Activated CD8-positive, alpha-beta T cell treated with anti-CD3 and anti-CD28 coated beads for 36 hours (primary cell): ENCODE results near the gene CPEB3. TPM values are rescaled to one million over a fixed set of nuclear protein-coding genes. Genes with fewer than 3 reads are reported as not detected.

ENCODE experiments used
- ATAC-seq: fragments of 200-7000 bp; cut with Tn5 transposase; one replicate; pipeline ENCODE4 v1.10.0; 2021; ENCODE audit warnings: mild to moderate bottlenecking, moderate library complexity
- CTCF ChIA-PET: fragments of 350-600 bp; sonication (Branson Sonifier 250); formaldehyde crosslinking; loops from one replicate; lab custom pipeline; 2021; ENCODE audit warnings: antibody characterized with exemption; lab: Charles Lee
- POLR2A ChIA-PET: fragments of 350-600 bp; sonication (Branson Sonifier 250); formaldehyde crosslinking; loops from one replicate; lab custom pipeline; 2021; ENCODE audit warnings: antibody characterized with exemption; lab: Charles Lee
- DNase-seq: peaks from one replicate; pipeline ENCODE4 v3.0.0-alpha.2; 2020
- H3K27ac Mint-ChIP-seq: one replicate; pipeline ENCODE4 v1.8.0; 2021; ENCODE audit warnings: mild to moderate bottlenecking, mixed read lengths
- H3K27me3 Mint-ChIP-seq: one replicate; pipeline ENCODE4 v1.8.0; 2021; ENCODE audit warnings: mixed read lengths
- H3K36me3 Mint-ChIP-seq: one replicate; pipeline ENCODE4 v1.8.0; 2021; ENCODE audit warnings: low read depth, mixed read lengths
- H3K4me1 Mint-ChIP-seq: one replicate; pipeline ENCODE4 v1.8.0; 2021; ENCODE audit warnings: low read depth, mixed read lengths
- H3K4me3 Mint-ChIP-seq: one replicate; pipeline ENCODE4 v1.8.0; 2021; ENCODE audit warnings: mild to moderate bottlenecking, moderate library complexity, mixed read lengths
- H3K9me3 Mint-ChIP-seq: one replicate; pipeline ENCODE4 v1.8.0; 2021; ENCODE audit warnings: mixed read lengths
- intact Hi-C: fragments of 100-400 bp; cut with micrococcal nuclease; formaldehyde crosslinking; loops from one replicate; pipeline ENCODE4 v1.10.0; 2022
- total RNA-seq, 2 experiments: library from RNA; stranded (reverse); gene quantifications; one replicate each; pipeline ENCODE4 v1.2.3, GENCODE V29; 2021
- TF ChIP-seq, protein P1 (sequence below): fragments of 200-600 bp; IDR thresholded peaks from one replicate; pipeline ENCODE4 v1.8.0; 2022; ENCODE audit warnings: antibody characterized with exemption, mild to moderate bottlenecking

CPEB3 gene
- total RNA-seq, 2 experiments from 2014 or later = 1.8 to 2.2 TPM

DNA sequence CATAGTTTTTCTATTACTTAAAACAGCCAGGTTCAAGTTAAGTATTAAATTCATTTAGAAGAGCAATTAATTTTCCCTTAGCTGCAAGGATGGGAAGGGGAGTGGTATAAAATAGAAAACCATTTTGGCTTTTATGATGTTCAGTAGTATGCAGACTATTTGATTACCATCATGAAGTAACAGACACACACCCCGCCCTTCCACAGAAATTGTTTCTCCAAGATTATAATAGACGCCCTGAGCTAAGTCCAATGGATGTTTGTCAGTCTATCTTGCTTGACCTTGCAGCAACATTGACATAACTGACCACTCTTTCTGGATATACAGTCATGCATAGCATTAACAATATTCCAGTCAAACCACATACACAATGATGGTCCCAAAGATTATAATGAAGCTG is 42.3 kb downstream of the CPEB3 start:
- ATAC-seq = no peak
- TF ChIP-seq, protein P1, sequence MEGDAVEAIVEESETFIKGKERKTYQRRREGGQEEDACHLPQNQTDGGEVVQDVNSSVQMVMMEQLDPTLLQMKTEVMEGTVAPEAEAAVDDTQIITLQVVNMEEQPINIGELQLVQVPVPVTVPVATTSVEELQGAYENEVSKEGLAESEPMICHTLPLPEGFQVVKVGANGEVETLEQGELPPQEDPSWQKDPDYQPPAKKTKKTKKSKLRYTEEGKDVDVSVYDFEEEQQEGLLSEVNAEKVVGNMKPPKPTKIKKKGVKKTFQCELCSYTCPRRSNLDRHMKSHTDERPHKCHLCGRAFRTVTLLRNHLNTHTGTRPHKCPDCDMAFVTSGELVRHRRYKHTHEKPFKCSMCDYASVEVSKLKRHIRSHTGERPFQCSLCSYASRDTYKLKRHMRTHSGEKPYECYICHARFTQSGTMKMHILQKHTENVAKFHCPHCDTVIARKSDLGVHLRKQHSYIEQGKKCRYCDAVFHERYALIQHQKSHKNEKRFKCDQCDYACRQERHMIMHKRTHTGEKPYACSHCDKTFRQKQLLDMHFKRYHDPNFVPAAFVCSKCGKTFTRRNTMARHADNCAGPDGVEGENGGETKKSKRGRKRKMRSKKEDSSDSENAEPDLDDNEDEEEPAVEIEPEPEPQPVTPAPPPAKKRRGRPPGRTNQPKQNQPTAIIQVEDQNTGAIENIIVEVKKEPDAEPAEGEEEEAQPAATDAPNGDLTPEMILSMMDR = no peak
- no peak overlapping the region for H3K4me3 Mint-ChIP-seq
- H3K27ac Mint-ChIP-seq = no peak overlapping the region
- H3K4me1 Mint-ChIP-seq = peaks cover 3% of the 10 kb centered on the region
- no peaks in the 10 kb centered on the region for H3K36me3 Mint-ChIP-seq
- DNase-seq = no peak
- ChIA-PET CTCF (no interaction called here), POLR2A (no interaction called here)
- intact Hi-C loops = no loop called here
- no peaks in the 10 kb centered on the region for H3K9me3 Mint-ChIP-seq
- H3K27me3 Mint-ChIP-seq = no peaks in the 10 kb centered on the region

DNA sequence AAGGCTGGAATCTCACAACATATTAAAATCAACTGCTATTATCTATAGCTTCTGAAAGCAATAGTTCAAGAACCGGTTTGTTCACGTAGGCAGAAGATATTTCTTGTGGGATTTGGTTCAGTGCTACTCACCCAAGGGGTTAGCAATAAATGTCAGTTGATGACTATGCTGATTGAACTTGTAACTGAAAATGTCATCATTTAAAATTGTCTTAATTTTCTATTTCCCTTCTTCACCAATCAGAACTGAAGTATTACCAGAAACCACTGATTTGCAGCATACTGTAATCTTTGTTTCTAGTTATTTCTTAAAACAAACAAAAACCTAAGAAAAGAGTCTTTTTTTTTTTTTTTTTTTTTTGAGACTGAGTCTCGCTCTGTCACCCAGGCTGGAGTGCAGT is 46.1 kb downstream of the CPEB3 start:
- Mint-ChIP-seq H3K27ac (no peak overlapping the region), H3K4me1 (peaks cover 20% of the 10 kb centered on the region), H3K36me3 (peaks cover under 1% of the 10 kb centered on the region), H3K4me3 (no peak overlapping the region), H3K9me3 (no peaks in the 10 kb centered on the region), H3K27me3 (no peaks in the 10 kb centered on the region)
- ChIA-PET CTCF (no interaction called here), POLR2A (no interaction called here)
- DNase-seq (no peak), ATAC-seq (no peak)
- intact Hi-C loops = loop anchor here (5.0 kb wide), 1 partner anchor 48 kb away; the partner anchor contains the start of genes CPEB3 and MARCHF5
- TF ChIP-seq, protein P1 = no peak

DNA sequence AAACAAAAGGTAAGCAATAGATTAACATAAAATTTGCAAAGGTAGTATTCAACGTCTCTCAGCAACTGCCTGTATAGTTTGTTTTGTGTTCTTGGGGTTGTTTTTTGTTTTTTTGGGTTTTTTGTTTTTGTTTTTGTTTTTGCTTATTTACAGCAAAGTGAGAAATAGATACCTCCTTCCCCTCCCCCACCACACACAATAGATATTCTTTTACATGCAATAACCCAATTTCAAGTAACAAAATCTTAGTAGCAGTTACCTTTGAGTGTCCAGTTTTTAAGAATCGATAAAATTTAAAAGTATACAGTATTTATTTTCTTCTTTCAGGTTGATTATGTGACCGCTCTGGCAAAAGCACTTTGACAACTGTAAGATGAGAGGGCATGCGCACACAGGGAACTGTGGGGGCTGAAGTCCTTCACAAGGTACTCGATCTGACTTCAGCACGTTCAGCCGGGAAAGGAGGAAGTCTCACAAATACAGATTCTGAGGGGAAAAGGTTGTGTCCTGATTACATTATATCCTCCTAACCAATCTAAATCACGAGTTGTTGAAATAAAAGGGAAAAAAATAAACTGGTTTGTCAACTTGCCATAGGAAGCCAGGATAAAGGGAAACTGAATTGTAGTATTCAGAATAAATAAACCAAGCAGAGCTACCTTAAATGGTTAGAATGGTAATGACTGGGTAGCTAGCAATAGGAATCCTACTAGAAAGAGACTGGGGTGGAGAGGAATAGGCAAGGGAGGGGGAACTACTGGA is 47.8 kb downstream of the CPEB3 start:
- peaks cover 3% of the 10 kb centered on the region for H3K27me3 Mint-ChIP-seq
- ChIA-PET CTCF (interaction anchor here (1.0 to 1.8 kb wide), 4 partner anchors 14 to 49 kb away, joined by 3 to 6 read pairs (median 4); partner anchors contain the start of genes CPEB3 and MARCHF5), POLR2A (no interaction called here)
- intact Hi-C loops = loop anchor here (5.0 kb wide), 1 partner anchor 49 kb away; the partner anchor contains the start of genes CPEB3 and MARCHF5
- peak overlapping the region; percentile 63 for H3K4me3 Mint-ChIP-seq
- TF ChIP-seq, protein P1 = no peak
- no peaks in the 10 kb centered on the region for H3K9me3 Mint-ChIP-seq
- peak overlapping the region; percentile 46 for H3K27ac Mint-ChIP-seq
- peak; percentile 38 for ATAC-seq
- DNase-seq = peak; percentile 64
- H3K36me3 Mint-ChIP-seq = peaks cover 6% of the 10 kb centered on the region
- peaks cover 29% of the 10 kb centered on the region for H3K4me1 Mint-ChIP-seq

DNA sequence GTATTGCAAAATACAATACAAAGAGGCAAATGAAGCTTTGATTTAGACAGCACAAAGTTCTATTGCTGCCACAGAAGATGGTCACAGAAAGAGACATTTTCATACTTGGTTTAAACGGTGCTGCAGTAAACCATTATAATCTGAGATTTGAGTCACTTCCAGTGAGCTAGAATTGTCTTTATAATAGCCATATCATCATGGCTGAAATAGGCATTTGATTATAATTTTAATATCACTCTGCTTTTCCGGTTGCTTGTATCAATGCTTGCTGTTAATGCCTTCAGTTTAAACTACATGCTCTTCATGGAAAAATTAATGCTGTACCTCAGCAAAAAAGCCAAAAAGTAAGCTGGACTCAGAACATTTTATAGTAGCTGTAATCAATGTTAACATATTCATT is 48.5 kb downstream of the CPEB3 start:
- Mint-ChIP-seq H3K36me3 (peaks cover 6% of the 10 kb centered on the region), H3K4me1 (peaks cover 32% of the 10 kb centered on the region), H3K4me3 (no peak overlapping the region), H3K27me3 (peaks cover 3% of the 10 kb centered on the region), H3K27ac (no peak overlapping the region), H3K9me3 (no peaks in the 10 kb centered on the region)
- no peak for ATAC-seq
- ChIA-PET POLR2A (no interaction called here), CTCF (interaction anchor here (1.0 to 1.8 kb wide), 4 partner anchors 15 to 50 kb away, joined by 3 to 6 read pairs (median 4); partner anchors contain the start of genes CPEB3 and MARCHF5)
- TF ChIP-seq, protein P1 = no peak
- intact Hi-C loops = loop anchor here (5.0 kb wide), 1 partner anchor 50 kb away; the partner anchor contains the start of genes CPEB3 and MARCHF5
- DNase-seq = no peak

DNA sequence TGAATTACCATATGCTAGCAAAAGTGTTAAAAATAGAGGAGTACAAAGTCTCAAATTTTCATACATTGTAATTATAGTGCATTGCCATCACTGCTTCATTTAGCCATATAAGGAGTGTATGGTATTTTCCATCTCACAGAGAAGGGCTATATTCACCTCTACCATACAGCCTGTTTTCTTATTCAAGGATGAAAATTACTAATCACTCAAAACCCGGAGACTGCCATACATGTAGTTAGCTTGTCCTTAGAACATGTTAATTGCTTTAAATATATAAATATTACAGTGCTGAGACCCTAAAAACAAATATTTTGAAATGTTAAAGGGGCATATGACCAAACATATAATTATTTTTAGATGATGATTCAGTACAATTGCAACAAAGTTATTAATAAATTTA is 49.4 kb downstream of the CPEB3 start:
- H3K4me1 Mint-ChIP-seq = peaks cover 32% of the 10 kb centered on the region
- H3K27ac Mint-ChIP-seq = no peak overlapping the region
- TF ChIP-seq, protein P1 = no peak
- H3K9me3 Mint-ChIP-seq = no peaks in the 10 kb centered on the region
- H3K4me3 Mint-ChIP-seq = peak overlapping the region; percentile 80
- POLR2A ChIA-PET = no interaction called here
- ATAC-seq (no peak), DNase-seq (no peak)
- peaks cover 6% of the 10 kb centered on the region for H3K36me3 Mint-ChIP-seq
- CTCF ChIA-PET = no interaction called here
- intact Hi-C loops = loop anchor here (5.0 kb wide), 1 partner anchor 51 kb away; the partner anchor contains the start of genes CPEB3 and MARCHF5
- peaks cover 3% of the 10 kb centered on the region for H3K27me3 Mint-ChIP-seq
